Measurements from ENCODE around the gene NAV3.
"Not testable (repeated sequence)": the region's sequence is repeated elsewhere in the genome, so short reads cannot be mapped to it uniquely, and the experiment has no call there.

The NAV3 gene

GRCh38 chr12:78199926-78200325 is 369.2 kb downstream of the NAV3 start:
- DNase-seq, result no peak

DNA sequence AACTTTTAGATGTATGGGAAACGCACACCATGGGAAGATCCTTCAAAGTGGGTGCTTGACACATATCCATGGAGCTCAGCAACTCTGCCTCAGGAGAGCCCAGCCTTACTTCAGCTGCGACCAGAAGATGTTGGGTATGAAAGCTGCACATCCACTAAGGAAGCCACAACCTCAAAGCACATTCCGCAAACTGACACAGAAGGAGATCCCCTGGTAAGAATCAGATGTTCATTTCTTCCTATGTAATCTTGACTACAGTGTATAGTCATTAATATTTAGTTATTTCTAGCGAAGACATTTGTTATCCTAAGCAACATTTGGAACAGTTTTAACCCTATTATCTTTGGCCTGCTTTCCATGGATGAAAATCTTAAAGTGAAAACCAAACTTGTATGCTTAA is 374.2 kb downstream of the NAV3 start:
- DNase-seq, result no peak

- DNase-seq, result no peak
These were observed 377.4 kb downstream of the NAV3 start for GRCh38 chr12:78208092-78208491.

DNA sequence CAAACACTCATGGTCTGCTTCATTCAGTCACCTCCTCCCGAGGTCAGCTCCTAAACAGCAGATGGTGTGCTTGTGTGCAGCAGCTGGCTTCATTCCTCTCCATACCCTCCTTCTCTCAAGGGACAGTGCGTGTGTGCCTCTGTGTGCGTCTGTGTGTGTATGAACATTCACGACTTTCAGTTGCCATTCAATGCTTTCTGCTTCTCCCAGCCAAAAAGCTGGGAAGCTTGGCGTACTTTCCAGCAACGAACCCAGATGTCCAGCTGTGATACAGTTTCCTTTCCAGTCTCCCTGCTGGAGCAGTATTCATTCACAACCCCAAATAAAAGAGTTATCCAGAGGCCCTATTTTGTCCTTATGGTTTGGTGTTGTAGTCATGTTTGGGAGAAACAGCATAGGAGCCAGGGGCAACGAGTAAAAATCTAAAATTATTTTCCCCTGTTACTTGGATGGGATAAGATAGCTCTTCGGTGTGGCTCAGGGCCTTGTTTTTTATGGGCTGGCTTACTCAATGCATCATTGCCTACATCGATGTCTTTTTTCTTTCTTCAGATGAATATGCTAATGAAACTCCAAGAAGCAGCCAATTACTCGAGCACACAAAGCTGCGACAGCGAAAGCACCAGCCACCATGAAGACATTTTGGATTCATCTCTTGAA is 379.3 kb downstream of the NAV3 start:
- DNase-seq, result peak; percentile 65

- no peak for DNase-seq
These were observed 379.8 kb downstream of the NAV3 start for GRCh38 chr12:78210506-78210860.

GRCh38 chr12:78210894-78211302 is 380.2 kb downstream of the NAV3 start:
- no peak for DNase-seq

DNA sequence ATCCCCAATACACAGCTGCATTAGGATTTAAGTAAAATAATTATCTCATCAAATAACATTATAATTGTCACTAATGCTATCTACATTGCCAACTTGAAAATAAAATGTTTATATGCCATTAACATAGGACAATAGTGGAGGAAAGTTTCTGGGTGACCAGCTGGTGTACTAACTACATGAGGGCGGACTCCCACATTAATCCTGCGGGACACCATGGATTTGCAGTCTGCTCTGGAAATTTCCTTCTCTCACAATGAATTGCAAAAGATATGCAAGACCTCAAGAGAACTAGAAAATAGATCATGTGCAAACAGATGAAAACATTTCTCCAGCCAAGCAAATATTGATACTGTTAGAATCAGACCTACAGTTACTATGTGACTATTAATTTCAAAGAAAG is 390.1 kb downstream of the NAV3 start:
- DNase-seq, result no peak

GRCh38 chr12:78224154-78224553 is 393.5 kb downstream of the NAV3 start:
- DNase-seq, result no peak

DNA sequence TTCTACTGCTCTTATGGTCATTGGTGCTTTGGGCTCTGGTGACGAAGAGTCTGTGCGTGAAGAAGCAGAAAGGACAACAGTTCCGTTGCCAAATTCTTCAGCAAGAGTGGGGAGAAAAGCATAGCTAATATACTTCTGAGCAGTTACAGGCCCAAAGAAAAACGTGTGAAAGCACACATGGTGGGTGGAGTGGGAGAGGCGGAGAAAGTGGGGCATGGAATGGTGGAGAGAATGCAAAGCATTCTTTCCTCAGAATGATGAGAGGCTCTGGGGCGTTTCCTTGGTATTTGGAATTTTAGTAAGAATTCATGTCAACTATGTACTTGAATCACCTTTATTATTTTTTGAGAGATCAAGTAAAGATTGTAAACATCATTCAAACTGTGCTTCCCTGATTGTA is 396.1 kb downstream of the NAV3 start:
- DNase-seq, result no peak

DNA sequence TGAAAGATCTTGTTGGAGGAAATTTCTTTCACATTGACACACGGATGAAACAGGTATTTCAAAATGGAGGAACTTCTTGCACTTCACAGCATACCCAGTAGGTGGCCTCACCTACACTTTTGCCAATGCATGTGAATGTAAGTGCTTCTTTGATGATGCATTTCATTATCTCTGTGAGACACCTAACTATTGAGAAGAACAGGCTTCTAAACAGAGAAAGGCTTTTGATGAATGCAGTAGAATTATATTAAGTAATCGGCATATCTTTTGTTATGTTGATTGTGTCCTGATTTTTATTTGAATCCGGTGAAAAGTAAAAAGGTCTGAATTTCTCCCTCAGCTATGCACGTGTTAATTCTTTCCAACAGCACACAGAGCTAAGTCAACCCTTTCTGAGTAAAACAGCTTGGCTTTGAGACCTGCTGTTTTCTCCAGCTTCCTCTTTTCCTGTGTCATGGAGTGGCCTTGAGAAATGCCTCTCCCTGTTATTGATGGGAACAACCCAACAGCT is 399.0 kb downstream of the NAV3 start:
- no peak for DNase-seq

DNA sequence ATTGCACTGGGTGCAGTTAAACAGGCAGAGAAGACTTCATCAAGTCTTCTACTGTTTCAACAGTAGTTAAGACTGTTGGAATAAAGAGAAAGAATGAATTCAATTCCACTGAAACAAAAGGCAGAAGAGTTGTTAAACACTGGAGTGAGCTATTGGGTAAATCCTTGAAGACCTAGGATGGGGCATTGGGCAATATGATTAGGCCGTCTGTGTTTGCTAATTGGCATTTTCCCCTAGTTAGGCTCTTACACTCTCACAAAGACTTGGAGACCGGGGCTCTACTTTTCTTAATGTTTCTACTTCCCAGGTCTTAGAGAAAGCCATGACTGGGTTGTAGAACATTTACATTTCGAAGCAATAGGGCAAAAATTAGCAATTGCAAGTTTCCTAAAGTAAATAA is 402.1 kb downstream of the NAV3 start:
- DNase-seq, result no peak

DNA sequence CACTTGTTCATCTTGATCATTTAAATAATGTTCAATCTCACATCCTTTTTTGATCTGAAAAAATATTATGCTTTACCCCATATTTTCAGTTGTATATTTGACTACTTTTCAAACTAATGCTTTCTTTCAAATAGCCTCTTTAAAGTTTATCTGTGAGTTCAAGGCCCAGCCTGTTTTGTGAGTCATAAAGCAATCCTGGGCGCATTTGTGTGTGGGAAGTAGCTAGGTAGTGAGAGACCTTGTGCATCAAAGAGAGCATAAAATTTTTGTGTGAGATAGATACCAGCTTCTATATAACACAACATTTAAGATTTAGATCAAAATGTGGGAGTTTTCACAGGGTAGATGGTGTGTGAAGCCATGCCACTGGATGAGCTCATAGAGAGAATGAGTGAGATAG is 405.6 kb downstream of the NAV3 start:
- no peak for DNase-seq

- DNase-seq, result no peak
These were observed 408.9 kb downstream of the NAV3 start for GRCh38 chr12:78239544-78239943.

DNA sequence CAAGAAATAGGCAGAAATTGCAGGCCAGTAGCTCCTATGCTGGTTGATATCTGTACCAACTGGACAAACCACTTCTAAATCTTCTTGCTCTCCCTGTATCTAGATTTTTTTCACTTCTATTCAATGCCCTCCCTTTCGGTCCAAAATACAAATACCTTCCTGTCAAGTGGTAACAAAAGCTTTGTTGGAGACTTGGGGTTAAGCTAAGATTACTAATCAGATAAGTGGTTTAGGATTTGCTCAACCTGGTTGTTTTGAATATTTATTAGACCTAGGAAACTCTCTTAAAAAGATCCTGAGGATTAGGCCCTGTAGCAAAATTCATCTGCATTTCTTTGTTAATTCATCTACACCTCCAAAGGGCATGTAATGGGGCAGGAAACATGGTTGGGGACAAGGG is 410.1 kb downstream of the NAV3 start:
- no peak for DNase-seq

DNA sequence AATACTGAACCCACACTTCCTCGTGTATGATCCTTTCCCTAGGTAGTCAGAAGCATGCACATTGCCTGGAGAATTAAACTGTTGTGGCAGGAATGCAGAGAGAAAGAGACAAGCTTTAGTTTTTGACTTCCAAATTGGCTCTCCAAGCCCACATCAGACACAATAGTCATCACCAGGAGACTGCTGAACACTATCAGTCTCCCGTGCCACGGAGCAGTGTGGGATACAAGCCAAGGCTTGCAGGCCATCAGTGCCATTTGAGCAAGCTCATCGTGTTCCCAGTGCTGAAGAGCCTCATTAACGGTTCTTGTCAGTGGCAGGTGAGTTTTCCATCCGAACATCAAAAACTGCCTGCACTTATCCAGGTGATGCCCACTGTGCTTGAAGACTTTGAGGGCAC is 410.8 kb downstream of the NAV3 start:
- peak; percentile 43 for DNase-seq

GRCh38 chr12:78244916-78245507 is 414.3 kb downstream of the NAV3 start:
- DNase-seq, result no peak

GRCh38 chr12:78248321-78248720 is 417.6 kb downstream of the NAV3 start:
- DNase-seq, result no peak

GRCh38 chr12:78249578-78249977 is 418.9 kb downstream of the NAV3 start:
- DNase-seq, result no peak

DNA sequence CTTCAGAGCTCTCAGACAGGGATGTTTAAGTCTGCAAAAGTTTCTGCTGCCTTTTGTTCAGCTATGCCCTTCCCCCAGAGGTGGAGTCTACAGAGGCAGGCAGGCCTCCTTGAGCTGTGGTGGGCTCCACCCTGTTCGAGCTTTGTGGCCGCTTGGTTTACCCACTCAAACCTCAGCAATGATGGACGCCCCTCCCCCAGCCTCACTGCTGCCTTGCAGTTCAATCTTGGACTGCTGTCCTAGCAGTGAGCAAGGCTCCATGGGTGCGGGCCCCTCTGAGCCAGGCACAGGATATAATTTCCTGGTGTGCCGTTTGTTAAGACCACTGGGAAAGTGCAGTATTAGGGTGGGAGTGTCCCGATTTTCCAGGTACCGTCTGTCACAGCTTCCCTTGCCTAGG is 427.0 kb downstream of the NAV3 start:
- not testable (repeated sequence) for DNase-seq

DNA sequence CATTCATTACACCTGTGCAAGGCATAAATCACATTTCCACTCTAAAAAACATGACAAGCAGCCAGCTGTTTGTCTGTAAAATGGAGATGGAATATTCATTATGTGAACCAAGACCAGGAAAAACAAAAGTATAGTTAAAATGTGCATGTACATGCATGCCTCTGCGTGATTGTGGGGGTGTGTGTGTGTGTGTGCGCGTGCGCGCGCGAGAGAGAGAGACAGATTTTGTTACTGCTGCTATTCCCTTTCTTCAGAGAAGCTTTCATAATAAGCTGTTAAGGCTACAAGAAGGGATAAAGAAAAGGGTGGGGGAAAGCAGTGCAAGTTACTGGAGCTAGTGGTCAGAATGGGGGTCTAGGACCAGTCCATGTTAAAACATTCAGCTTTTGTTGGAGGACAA is 430.3 kb downstream of the NAV3 start:
- no peak for DNase-seq

GRCh38 chr12:78261901-78262300 is 431.2 kb downstream of the NAV3 start:
- DNase-seq, result no peak

All from NCI-H1092 (cell line).